Upper lobe of left lung (tissue), 6 donors: ENCODE measurements around the gene MPRIP. TPM values are rescaled to one million over a fixed set of nuclear protein-coding genes. Genes with fewer than 3 reads are reported as not detected.

ENCODE experiments used
- ATAC-seq, 2 donors: fragments of 200-7000 bp; cut with Tn5 transposase; one replicate each; pipeline ENCODE4 v1.9.1; 2022; ENCODE audit warnings: mild to moderate bottlenecking in 2 of 2, moderate library complexity in 2 of 2; ENCODE audit not compliant: low FRiP score in 2 of 2
- DNase-seq, 2 donors: peaks; one replicate each; pipeline ENCODE4 v3.0.0-alpha.2; 2019 to 2020
- H3K27ac ChIP-seq, 4 donors: fragments of 200-600 bp; sonication (generic); one replicate each; pipeline ENCODE4 v1.5.1; 2016 to 2019
- H3K27me3 ChIP-seq, 4 donors: fragments of 200-600 bp; sonication (generic); one replicate each; pipeline ENCODE4 v1.5.1; 2017 to 2019
- H3K36me3 ChIP-seq, 4 donors: fragments of 200-600 bp; sonication (generic); one replicate each; pipeline ENCODE4 v1.5.1; 2016 to 2019
- H3K4me1 ChIP-seq, 4 donors: fragments of 200-600 bp; sonication (generic); one replicate each; pipeline ENCODE4 v1.5.1; 2018 to 2019
- H3K4me3 ChIP-seq, 4 donors: fragments of 200-600 bp; sonication (generic); one replicate each; pipeline ENCODE4 v1.5.1; 2017 to 2019; ENCODE audit warnings: mild to moderate bottlenecking in 2 of 4, moderate library complexity in 1 of 4
- H3K9me3 ChIP-seq, 4 donors: fragments of 200-600 bp; sonication (generic); one replicate each; pipeline ENCODE4 v1.5.1; 2018 to 2019
- CTCF ChIP-seq, 6 experiments: fragments of 450-650 bp in 4 of 6; fragments of 200-600 bp in 2 of 6; sonication (generic) in 2 of 6; IDR thresholded peaks; one replicate each; pipeline ENCODE4 v1.5.1; 2016 to 2019; ENCODE audit warnings: antibody characterized with exemption in 6 of 6
- EP300 ChIP-seq, 4 donors: sonication (generic); formaldehyde crosslinking; IDR thresholded peaks; one replicate each; pipeline ENCODE4 v1.5.1; 2017; ENCODE audit warnings: antibody characterized with exemption in 4 of 4, control low read depth in 2 of 4
- POLR2A ChIP-seq, 4 donors: fragments of 450-650 bp; IDR thresholded peaks; one replicate each; pipeline ENCODE4 v1.5.1; 2016 to 2017; ENCODE audit warnings: antibody characterized with exemption in 4 of 4, mild to moderate bottlenecking in 2 of 4
- POLR2AphosphoS5 ChIP-seq, 2 donors: sonication (generic); formaldehyde crosslinking; IDR thresholded peaks; one replicate each; pipeline ENCODE4 v1.5.1; 2017; ENCODE audit warnings: antibody characterized with exemption in 2 of 2
- WGBS, 2 donors: methylation state at CpG; one replicate each; pipeline ENCODE4 v1.1.5; 2017 to 2018; 5-methylcytosine and 5-hydroxymethylcytosine counted together
- total RNA-seq, 6 donors: library from RNA; depleted of rRNA in 4 of 6; stranded (reverse); fragments of >200 nt in 4 of 6; gene quantifications; one replicate each; pipeline versions ENCODE4 v1.1.0 to v1.2.1, GENCODE V29; 2016 to 2021
- donor health status: DM: no; HTN: no; CAD: no; lungs with moderate emphysema.
- donor health status: DM: no; HTN: yes; CAD: no; lungs with severe emphysema.

MPRIP gene
- total RNA-seq, 6 donors from 2014 or later: 201 to 380 (median 285) TPM

GRCh38 chr17:17021194-17021863, 20.9 kb upstream of the MPRIP start:
- peak; percentile 22 to 26 for TF ChIP-seq POLR2AphosphoS5 (IDR thresholded peaks at IDR 0.05)
- TF ChIP-seq POLR2A (IDR thresholded peaks at IDR 0.05): no peak
- TF ChIP-seq EP300 (IDR thresholded peaks at IDR 0.05): peak in 1 of 4 donors; percentile 64
- no peak for TF ChIP-seq CTCF (IDR thresholded peaks at IDR 0.05)
- H3K27me3 ChIP-seq: no peaks in the 10 kb centered on the region
- no peaks in the 10 kb centered on the region for H3K36me3 ChIP-seq
- H3K27ac ChIP-seq: peak overlapping the region; percentile 53 to 76 (median 64)
- DNase-seq: peak; percentile 49 to 75
- H3K4me3 ChIP-seq: no peak overlapping the region
- H3K4me1 ChIP-seq: peaks cover 8 to 40% (median 22%) of the 10 kb centered on the region in 4 donors
- WGBS, 2 donors: 52 to 64% methylated on average over 6 to 15 of the region's 15 CpGs
- ATAC-seq: peak; percentile 51 to 67
- no peaks in the 10 kb centered on the region for H3K9me3 ChIP-seq

- TF ChIP-seq POLR2AphosphoS5 (IDR thresholded peaks at IDR 0.05) (no peak), POLR2A (IDR thresholded peaks at IDR 0.05) (no peak), EP300 (IDR thresholded peaks at IDR 0.05) (no peak), CTCF (IDR thresholded peaks at IDR 0.05) (no peak)
- WGBS, 2 donors: 96% methylated on average over 4 of the region's 4 CpGs; no CpG with 5 or more reads in 1 of the 2 donors
- DNase-seq (no peak), ATAC-seq (no peak)
- H3K9me3 ChIP-seq: no peaks in the 10 kb centered on the region
- H3K36me3 ChIP-seq: no peaks in the 10 kb centered on the region
- H3K4me1 ChIP-seq: peaks cover 5 to 34% (median 23%) of the 10 kb centered on the region in 4 donors
- peak overlapping the region in 3 of 4 donors; percentile 56 to 76 (median 73) for H3K27ac ChIP-seq
- H3K4me3 ChIP-seq: no peak overlapping the region
- no peaks in the 10 kb centered on the region for H3K27me3 ChIP-seq
Observed at GRCh38 chr17:17022011-17022410, 20.2 kb upstream of the MPRIP start.

- H3K4me3 ChIP-seq: no peak overlapping the region
- peak overlapping the region in 2 of 4 donors; percentile 56 to 76 for H3K27ac ChIP-seq
- ATAC-seq: no peak
- no peak for DNase-seq
- no peaks in the 10 kb centered on the region for H3K9me3 ChIP-seq
- no peaks in the 10 kb centered on the region for H3K36me3 ChIP-seq
- TF ChIP-seq POLR2A (IDR thresholded peaks at IDR 0.05) (no peak), POLR2AphosphoS5 (IDR thresholded peaks at IDR 0.05) (no peak), EP300 (IDR thresholded peaks at IDR 0.05) (no peak), CTCF (IDR thresholded peaks at IDR 0.05) (no peak)
- H3K27me3 ChIP-seq: no peaks in the 10 kb centered on the region
- 86 to 97% methylated on average over 1 to 5 of the region's 5 CpGs for WGBS, 2 donors
- H3K4me1 ChIP-seq: peaks cover 5 to 34% (median 23%) of the 10 kb centered on the region in 4 donors
Observed at GRCh38 chr17:17022456-17022855, 19.8 kb upstream of the MPRIP start.

DNA sequence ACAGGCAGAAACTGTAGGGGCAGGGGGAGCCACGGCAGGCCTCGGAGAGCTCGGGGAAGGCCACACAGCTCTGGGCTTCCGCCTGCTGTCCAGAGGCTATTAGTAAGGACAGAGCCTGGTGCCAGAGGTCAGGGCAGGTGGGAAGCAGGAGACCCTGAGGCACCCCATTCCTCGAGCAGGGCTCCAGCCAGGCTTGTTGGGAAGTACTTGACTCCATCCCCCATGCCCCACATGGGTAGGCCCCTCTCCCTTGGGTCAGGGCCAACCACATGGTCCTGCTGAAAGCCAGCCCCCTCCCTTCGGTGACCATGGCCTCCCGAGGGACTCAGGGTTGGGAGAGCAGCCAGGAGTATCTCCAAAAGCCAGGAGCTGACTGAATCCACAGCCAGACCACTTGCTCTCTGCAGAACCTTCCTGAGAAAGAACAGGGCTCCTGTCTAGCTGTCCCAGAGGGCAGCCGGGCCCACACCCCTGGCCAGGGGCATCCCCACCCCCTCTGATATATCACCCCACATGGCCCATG, 17.4 kb upstream of the MPRIP start:
- no peak for TF ChIP-seq EP300 (IDR thresholded peaks at IDR 0.05)
- no peak for TF ChIP-seq POLR2A (IDR thresholded peaks at IDR 0.05)
- TF ChIP-seq CTCF (IDR thresholded peaks at IDR 0.05): no peak
- TF ChIP-seq POLR2AphosphoS5 (IDR thresholded peaks at IDR 0.05): no peak
- WGBS, 2 donors: 80 to 93% methylated on average over 1 to 4 of the region's 8 CpGs
- peaks cover 16 to 33% (median 22%) of the 10 kb centered on the region in 4 donors for H3K4me1 ChIP-seq
- H3K9me3 ChIP-seq: no peaks in the 10 kb centered on the region
- no peaks in the 10 kb centered on the region for H3K36me3 ChIP-seq
- DNase-seq: no peak
- H3K4me3 ChIP-seq: no peak overlapping the region
- no peaks in the 10 kb centered on the region for H3K27me3 ChIP-seq
- peak overlapping the region in 1 of 4 donors; percentile 27 for H3K27ac ChIP-seq
- ATAC-seq: no peak
